ENCODE measurements around the gene MCRIP1. TPM values are rescaled to one million over a fixed set of nuclear protein-coding genes. Genes with fewer than 3 reads are reported as not detected.
A peak's percentile ranks its signal among the peaks of the same experiment; 100 is the strongest.

The MCRIP1 gene
- total RNA-seq, 2 donors from 2014 or later, result 50.3 to 51.9 TPM

- H3K9me3 ChIP-seq (ENCODE audit: control insufficient read depth, low read length, poor library complexity, severe bottlenecking), result no peaks in the 10 kb centered on the region
- ATAC-seq, result no peak
- H3K4me1 Mint-ChIP-seq, result peaks cover 2% of the 10 kb centered on the region
- no peak overlapping the region for H3K4me3 Mint-ChIP-seq
- no peaks in the 10 kb centered on the region for H3K36me3 Mint-ChIP-seq (ENCODE audit: low read depth)
- no peak overlapping the region for H3K27ac Mint-ChIP-seq
- H3K27me3 Mint-ChIP-seq, result peaks cover 20% of the 10 kb centered on the region
- DNase-seq, result no peak
These were observed 18.1 kb downstream of the MCRIP1 start for GRCh38 chr17:81814748-81815645.

- H3K4me1 Mint-ChIP-seq, result peaks cover 2% of the 10 kb centered on the region
- peaks cover 2% of the 10 kb centered on the region for H3K36me3 Mint-ChIP-seq (ENCODE audit: low read depth)
- no peak overlapping the region for H3K27ac Mint-ChIP-seq
- H3K27me3 Mint-ChIP-seq, result peaks cover 29% of the 10 kb centered on the region
- DNase-seq, result no peak
- no peak for ATAC-seq
- H3K9me3 ChIP-seq (ENCODE audit: control insufficient read depth, low read length, poor library complexity, severe bottlenecking), result no peaks in the 10 kb centered on the region
- no peak overlapping the region for H3K4me3 Mint-ChIP-seq
These were observed 19.0 kb downstream of the MCRIP1 start for GRCh38 chr17:81813861-81814683.

- Mint-ChIP-seq H3K4me3 (no peak overlapping the region), H3K36me3 (ENCODE audit: low read depth) (peaks cover 2% of the 10 kb centered on the region), H3K27ac (no peak overlapping the region), H3K27me3 (peaks cover 34% of the 10 kb centered on the region), H3K4me1 (peaks cover 2% of the 10 kb centered on the region)
- no peaks in the 10 kb centered on the region for H3K9me3 ChIP-seq (ENCODE audit: control insufficient read depth, low read length, poor library complexity, severe bottlenecking)
- DNase-seq (no peak), ATAC-seq (no peak)
These were observed 19.8 kb downstream of the MCRIP1 start for GRCh38 chr17:81813371-81813684.

- H3K27ac Mint-ChIP-seq, result no peak overlapping the region
- no peaks in the 10 kb centered on the region for H3K9me3 ChIP-seq (ENCODE audit: control insufficient read depth, low read length, poor library complexity, severe bottlenecking)
These were observed 20.3 kb downstream of the MCRIP1 start for GRCh38 chr17:81812571-81813370.

GRCh38 chr17:81811705-81812570, 21.2 kb downstream of the MCRIP1 start:
- no peaks in the 10 kb centered on the region for H3K9me3 ChIP-seq (ENCODE audit: control insufficient read depth, low read length, poor library complexity, severe bottlenecking)
- H3K4me1 Mint-ChIP-seq, result peaks cover 2% of the 10 kb centered on the region
- no peak for ATAC-seq
- H3K27ac Mint-ChIP-seq, result no peak overlapping the region
- H3K36me3 Mint-ChIP-seq (ENCODE audit: low read depth), result peaks cover 2% of the 10 kb centered on the region
- peaks cover 34% of the 10 kb centered on the region for H3K27me3 Mint-ChIP-seq
- DNase-seq, result no peak
- no peak overlapping the region for H3K4me3 Mint-ChIP-seq

More at GRCh38 chr17:81812571-81813370, 20.3 kb downstream of the MCRIP1 start:
- no peak for DNase-seq
- peaks cover 34% of the 10 kb centered on the region for H3K27me3 Mint-ChIP-seq
- H3K36me3 Mint-ChIP-seq (ENCODE audit: low read depth), result peaks cover 2% of the 10 kb centered on the region
- H3K4me1 Mint-ChIP-seq, result peaks cover 2% of the 10 kb centered on the region
- H3K4me3 Mint-ChIP-seq, result no peak overlapping the region
- no peak for ATAC-seq

GRCh38 chr17:81810892-81811704, 22.0 kb downstream of the MCRIP1 start:
- peaks cover under 1% of the 10 kb centered on the region for H3K4me1 Mint-ChIP-seq
- peaks cover 2% of the 10 kb centered on the region for H3K36me3 Mint-ChIP-seq (ENCODE audit: low read depth)
- no peak for DNase-seq
- no peaks in the 10 kb centered on the region for H3K9me3 ChIP-seq (ENCODE audit: control insufficient read depth, low read length, poor library complexity, severe bottlenecking)
- H3K27me3 Mint-ChIP-seq, result peaks cover 28% of the 10 kb centered on the region
- ATAC-seq, result no peak
- no peak overlapping the region for H3K4me3 Mint-ChIP-seq
- H3K27ac Mint-ChIP-seq, result no peak overlapping the region

- Mint-ChIP-seq H3K4me3 (no peak overlapping the region), H3K27me3 (peaks cover 28% of the 10 kb centered on the region), H3K36me3 (ENCODE audit: low read depth) (peaks cover 2% of the 10 kb centered on the region), H3K4me1 (no peaks in the 10 kb centered on the region), H3K27ac (no peak overlapping the region)
- ATAC-seq (no peak), DNase-seq (no peak)
- H3K9me3 ChIP-seq (ENCODE audit: control insufficient read depth, low read length, poor library complexity, severe bottlenecking), result no peaks in the 10 kb centered on the region
These were observed 22.6 kb downstream of the MCRIP1 start for GRCh38 chr17:81810476-81810875.

GRCh38 chr17:81809556-81809998, 23.5 kb downstream of the MCRIP1 start:
- no peak for DNase-seq
- ATAC-seq, result no peak
- Mint-ChIP-seq H3K4me3 (no peak overlapping the region), H3K4me1 (no peaks in the 10 kb centered on the region), H3K27me3 (peaks cover 28% of the 10 kb centered on the region), H3K27ac (no peak overlapping the region), H3K36me3 (ENCODE audit: low read depth) (peaks cover 2% of the 10 kb centered on the region)
- H3K9me3 ChIP-seq (ENCODE audit: control insufficient read depth, low read length, poor library complexity, severe bottlenecking), result no peaks in the 10 kb centered on the region

GRCh38 chr17:81808778-81809555, 24.1 kb downstream of the MCRIP1 start:
- DNase-seq (no peak), ATAC-seq (peak; percentile 15)
- H3K27ac Mint-ChIP-seq, result no peak overlapping the region
- peaks cover 28% of the 10 kb centered on the region for H3K27me3 Mint-ChIP-seq
- H3K4me1 Mint-ChIP-seq, result no peaks in the 10 kb centered on the region
- no peak overlapping the region for H3K4me3 Mint-ChIP-seq
- no peaks in the 10 kb centered on the region for H3K9me3 ChIP-seq (ENCODE audit: control insufficient read depth, low read length, poor library complexity, severe bottlenecking)
- H3K36me3 Mint-ChIP-seq (ENCODE audit: low read depth), result peaks cover 2% of the 10 kb centered on the region

- peaks cover 2% of the 10 kb centered on the region for H3K36me3 Mint-ChIP-seq (ENCODE audit: low read depth)
- ATAC-seq (no peak), DNase-seq (no peak)
- H3K27ac Mint-ChIP-seq, result no peak overlapping the region
- H3K4me1 Mint-ChIP-seq, result no peaks in the 10 kb centered on the region
- no peaks in the 10 kb centered on the region for H3K9me3 ChIP-seq (ENCODE audit: control insufficient read depth, low read length, poor library complexity, severe bottlenecking)
- peaks cover 31% of the 10 kb centered on the region for H3K27me3 Mint-ChIP-seq
- no peak overlapping the region for H3K4me3 Mint-ChIP-seq
These were observed 25.3 kb downstream of the MCRIP1 start for GRCh38 chr17:81807839-81808238.

- Mint-ChIP-seq H3K4me3 (no peak overlapping the region), H3K36me3 (ENCODE audit: low read depth) (peaks cover 4% of the 10 kb centered on the region), H3K4me1 (no peaks in the 10 kb centered on the region), H3K27ac (no peak overlapping the region), H3K27me3 (peaks cover 37% of the 10 kb centered on the region)
- DNase-seq (no peak), ATAC-seq (no peak)
- H3K9me3 ChIP-seq (ENCODE audit: control insufficient read depth, low read length, poor library complexity, severe bottlenecking), result no peaks in the 10 kb centered on the region
These were observed 25.8 kb downstream of the MCRIP1 start for GRCh38 chr17:81807210-81807719.

Data from T-helper 17 cell (primary cell).